ENCODE results near the gene TIMM13. TPM values are rescaled to one million over a fixed set of nuclear protein-coding genes. Genes with fewer than 3 reads are reported as not detected.
A peak's percentile ranks its signal among the peaks of the same experiment; 100 is the strongest.

Gene TIMM13
- 129 and 131 TPM in 2 replicates for total RNA-seq (2014; rRNA removed)
- Bru-seq, nascent RNA, result percentile 93 among the genes with signal in this experiment
- percentile 97 among the genes with signal in this experiment for BruChase-seq, experiment 1, labeled RNA remaining after a 6-hour chase
- BruChase-seq, experiment 2, labeled RNA remaining after a 2-hour chase, result percentile 92 among the genes with signal in this experiment
- long read RNA-seq, transcript TIMM13-201 (3 exons, 1,973 nt), result major isoform, 87 of 111 reads
- long read RNA-seq, partial matches to known transcripts, result 9 of 111 reads
- long read RNA-seq, other reads (novel, unspliced or antisense), result 15 of 111 reads

DNA sequence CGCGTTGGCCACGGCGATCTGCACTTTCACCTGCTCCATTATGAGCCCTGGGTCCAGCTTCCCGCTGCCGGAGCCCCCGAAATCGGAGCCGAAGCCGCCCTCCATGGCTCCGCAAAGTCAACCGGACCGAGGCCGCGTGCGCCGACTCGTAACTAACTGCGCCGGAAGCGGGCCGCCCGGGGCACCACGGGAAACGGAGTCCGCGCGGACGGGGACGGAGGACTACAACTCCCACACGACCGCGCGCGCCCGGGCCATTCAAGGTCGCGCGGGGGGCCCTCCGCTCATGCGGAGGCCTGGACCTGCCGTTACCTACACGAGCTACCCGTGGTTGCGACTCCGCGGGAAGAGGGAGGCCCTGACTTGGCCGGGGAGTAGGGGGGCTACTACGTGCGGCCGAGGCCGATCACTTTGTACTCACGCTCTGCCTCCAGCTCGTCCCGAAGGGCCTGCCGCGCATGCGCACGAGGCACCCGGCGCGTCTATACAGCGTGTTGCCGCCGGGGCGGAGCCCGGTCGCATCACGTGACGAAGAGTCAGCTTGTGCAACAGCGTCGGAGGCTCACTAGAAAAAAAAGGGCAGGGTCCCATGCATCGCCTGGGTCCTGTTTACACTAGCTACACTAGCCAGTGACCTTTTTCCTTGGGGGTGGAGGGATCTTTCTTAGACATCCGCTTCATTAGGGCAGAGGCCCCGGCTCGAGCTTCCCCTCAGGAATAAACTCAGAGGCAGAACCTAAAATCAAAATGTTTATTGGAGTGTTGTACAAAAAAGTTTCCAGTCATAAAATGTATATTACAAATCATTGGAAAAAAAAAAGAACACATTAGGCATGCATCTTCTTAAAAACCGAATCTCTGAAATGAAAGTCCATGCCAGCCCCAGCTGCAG, at the start of gene TIMM13:
TIMM13 (minus strand) TSS at position 158 of the 892 bp plus-strand sequence; CDS start at position 105, 53 bp downstream.
- peaks cover 12% of the 10 kb centered on the region; the same call in 1 of the 2 replicates for H3K4me1 ChIP-seq (ENCODE audit: insufficient read depth, low read length)
- peaks cover 35% of the 10 kb centered on the region for H3K79me2 ChIP-seq (ENCODE audit: low read length)
- TF ChIP-seq, protein P1, sequence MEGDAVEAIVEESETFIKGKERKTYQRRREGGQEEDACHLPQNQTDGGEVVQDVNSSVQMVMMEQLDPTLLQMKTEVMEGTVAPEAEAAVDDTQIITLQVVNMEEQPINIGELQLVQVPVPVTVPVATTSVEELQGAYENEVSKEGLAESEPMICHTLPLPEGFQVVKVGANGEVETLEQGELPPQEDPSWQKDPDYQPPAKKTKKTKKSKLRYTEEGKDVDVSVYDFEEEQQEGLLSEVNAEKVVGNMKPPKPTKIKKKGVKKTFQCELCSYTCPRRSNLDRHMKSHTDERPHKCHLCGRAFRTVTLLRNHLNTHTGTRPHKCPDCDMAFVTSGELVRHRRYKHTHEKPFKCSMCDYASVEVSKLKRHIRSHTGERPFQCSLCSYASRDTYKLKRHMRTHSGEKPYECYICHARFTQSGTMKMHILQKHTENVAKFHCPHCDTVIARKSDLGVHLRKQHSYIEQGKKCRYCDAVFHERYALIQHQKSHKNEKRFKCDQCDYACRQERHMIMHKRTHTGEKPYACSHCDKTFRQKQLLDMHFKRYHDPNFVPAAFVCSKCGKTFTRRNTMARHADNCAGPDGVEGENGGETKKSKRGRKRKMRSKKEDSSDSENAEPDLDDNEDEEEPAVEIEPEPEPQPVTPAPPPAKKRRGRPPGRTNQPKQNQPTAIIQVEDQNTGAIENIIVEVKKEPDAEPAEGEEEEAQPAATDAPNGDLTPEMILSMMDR (conservative IDR thresholded peaks at IDR 0.05; ENCODE audit: low read depth, low read length), result no peak
- no peak for TF ChIP-seq EZH2phosphoT487 (IDR thresholded peaks at IDR 0.05; ENCODE audit: borderline replicate concordance, low read length)
- TF ChIP-seq EZH2 (IDR thresholded peaks at IDR 0.05; ENCODE audit: low read length, unreplicated experiment), result no peak
- ChIA-PET CTCF (no interaction called here), POLR2A (ENCODE audit: unreplicated experiment) (no interaction called here)
- peak within 1 kb of the TSS; percentile 96 for H3K27ac ChIP-seq (ENCODE audit: low read length)
- no peaks in the 10 kb centered on the region for H3K9me2 ChIP-seq (replicated peaks; ENCODE audit: low read length)
- H3K9me3 ChIP-seq (ENCODE audit: low read length), result no peaks in the 10 kb centered on the region
- no TSS peak for BruUV-seq (replicated peaks)
- H3K4me2 ChIP-seq (ENCODE audit: low read length), result peak within 1 kb of the TSS; percentile 99
- no peaks in the 10 kb centered on the region for H3K27me3 ChIP-seq (ENCODE audit: low read length)
- H4K20me1 ChIP-seq (ENCODE audit: low read length), result 0 out of 2 replicates have a peak, but pooled peaks cover 5% of the 10 kb centered on the region
- peaks cover 4% of the 10 kb centered on the region for H3F3A ChIP-seq (ENCODE audit: low read length, unreplicated experiment)
- H2AFZ ChIP-seq (ENCODE audit: low read length), result peak within 1 kb of the TSS; percentile 69
- ATAC-seq (peak; percentile 80), DNase-seq (peak; percentile 93)
- H3K9ac ChIP-seq (ENCODE audit: low read length), result peak within 1 kb of the TSS; percentile 100
- H3K36me3 ChIP-seq (ENCODE audit: low read depth, low read length), result peaks cover 11% of the 10 kb centered on the region; the same call in 1 of the 2 replicates
- intact Hi-C loops (cut with micrococcal nuclease), result no loop called here
- peak within 1 kb of the TSS; percentile 97 for H3K4me3 ChIP-seq (ENCODE audit: low read length)

DNA sequence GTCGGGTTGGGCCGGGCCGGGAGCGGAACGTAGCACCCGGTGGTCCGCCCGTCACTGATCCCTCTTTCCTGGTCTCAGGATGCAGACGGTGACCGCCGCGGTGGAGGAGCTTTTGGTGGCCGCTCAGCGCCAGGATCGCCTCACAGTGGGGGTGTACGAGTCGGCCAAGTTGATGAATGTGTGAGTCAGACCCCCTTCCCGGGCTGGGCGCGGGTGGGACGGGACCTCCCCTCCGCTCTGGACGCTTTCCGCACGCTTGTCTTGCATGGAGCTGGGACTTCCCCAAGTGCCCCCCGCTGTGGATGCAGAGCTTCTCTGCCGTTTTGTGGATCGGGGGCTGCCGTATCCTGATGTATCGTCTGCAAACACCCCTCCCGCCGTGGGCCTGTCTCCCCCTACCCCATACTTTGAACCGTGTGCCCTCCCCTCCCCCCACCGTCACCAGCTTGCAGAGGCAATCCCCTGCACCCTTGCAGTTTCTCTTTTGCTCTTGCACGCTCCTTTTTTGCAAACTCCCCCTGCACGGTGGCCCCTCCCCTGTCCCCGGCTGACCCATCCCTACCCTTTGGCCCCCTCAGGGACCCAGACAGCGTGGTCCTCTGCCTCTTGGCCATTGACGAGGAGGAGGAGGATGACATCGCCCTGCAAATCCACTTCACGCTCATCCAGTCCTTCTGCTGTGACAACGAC, 49.2 kb upstream of the TIMM13 start:
- Histone ChIP-seq H3F3A (ENCODE audit: low read length, unreplicated experiment) (no peaks in the 10 kb centered on the region), H3K4me3 (ENCODE audit: low read length) (peak overlapping the region; percentile 100), H3K9me3 (ENCODE audit: low read length) (no peaks in the 10 kb centered on the region), H3K9me2 (replicated peaks; ENCODE audit: low read length) (no peaks in the 10 kb centered on the region), H4K20me1 (ENCODE audit: low read length) (peaks cover 17% of the 10 kb centered on the region), H3K4me2 (ENCODE audit: low read length) (peak overlapping the region; percentile 92), H3K9ac (ENCODE audit: low read length) (peak overlapping the region; percentile 86), H3K27me3 (ENCODE audit: low read length) (no peaks in the 10 kb centered on the region), H2AFZ (ENCODE audit: low read length) (no peak overlapping the region), H3K4me1 (ENCODE audit: insufficient read depth, low read length) (peaks cover 5% of the 10 kb centered on the region; the same call in 1 of the 2 replicates), H3K36me3 (ENCODE audit: low read depth, low read length) (peaks cover 14% of the 10 kb centered on the region), H3K79me2 (ENCODE audit: low read length) (peaks cover 38% of the 10 kb centered on the region), H3K27ac (ENCODE audit: low read length) (peak overlapping the region; percentile 64)
- ChIA-PET CTCF (interaction anchor here (0.6 to 1.9 kb wide), 6 partner anchors 15 to 135 kb away, joined by 4 to 10 read pairs (median 6); no protein-coding TSS in a partner anchor), POLR2A (ENCODE audit: unreplicated experiment) (interaction anchor here (0.5 to 1.8 kb wide), 17 partner anchors 14 to 626 kb away, joined by 3 to 20 read pairs (median 8); no protein-coding TSS in a partner anchor)
- peak; percentile 39 for DNase-seq
- TSS peak; percentile 92 for BruUV-seq (replicated peaks)
- peak; percentile 2 for ATAC-seq
- intact Hi-C loops (cut with micrococcal nuclease), result loop anchor here (1.0 kb wide), 2 partner anchors 67 to 103 kb away; no protein-coding TSS in a partner anchor
- TF ChIP-seq EZH2 (IDR thresholded peaks at IDR 0.05; ENCODE audit: low read length, unreplicated experiment) (no peak), EZH2phosphoT487 (IDR thresholded peaks at IDR 0.05; ENCODE audit: borderline replicate concordance, low read length) (no peak)
- TF ChIP-seq, protein P1 (conservative IDR thresholded peaks at IDR 0.05; ENCODE audit: low read depth, low read length), result no peak

Measured in PC-3 (cell line).